ENCODE data around the gene CAMK2B.

The CAMK2B gene

GRCh38 chr7:44288811-44289340 is 36.5 kb downstream of the CAMK2B start:
- no peaks in the 10 kb centered on the region for H3K79me2 ChIP-seq (ENCODE audit: insufficient read depth, low read depth)
- H3K4me1 ChIP-seq (ENCODE audit: low read depth, poor library complexity, severe bottlenecking) = no peaks in the 10 kb centered on the region
- H3K27me3 ChIP-seq (ENCODE audit: insufficient read depth, low read depth) = no peaks in the 10 kb centered on the region
- no peaks in the 10 kb centered on the region for H4K20me1 ChIP-seq (ENCODE audit: insufficient read depth)
- no peak overlapping the region for H3K27ac ChIP-seq
- TF ChIP-seq, protein P1, sequence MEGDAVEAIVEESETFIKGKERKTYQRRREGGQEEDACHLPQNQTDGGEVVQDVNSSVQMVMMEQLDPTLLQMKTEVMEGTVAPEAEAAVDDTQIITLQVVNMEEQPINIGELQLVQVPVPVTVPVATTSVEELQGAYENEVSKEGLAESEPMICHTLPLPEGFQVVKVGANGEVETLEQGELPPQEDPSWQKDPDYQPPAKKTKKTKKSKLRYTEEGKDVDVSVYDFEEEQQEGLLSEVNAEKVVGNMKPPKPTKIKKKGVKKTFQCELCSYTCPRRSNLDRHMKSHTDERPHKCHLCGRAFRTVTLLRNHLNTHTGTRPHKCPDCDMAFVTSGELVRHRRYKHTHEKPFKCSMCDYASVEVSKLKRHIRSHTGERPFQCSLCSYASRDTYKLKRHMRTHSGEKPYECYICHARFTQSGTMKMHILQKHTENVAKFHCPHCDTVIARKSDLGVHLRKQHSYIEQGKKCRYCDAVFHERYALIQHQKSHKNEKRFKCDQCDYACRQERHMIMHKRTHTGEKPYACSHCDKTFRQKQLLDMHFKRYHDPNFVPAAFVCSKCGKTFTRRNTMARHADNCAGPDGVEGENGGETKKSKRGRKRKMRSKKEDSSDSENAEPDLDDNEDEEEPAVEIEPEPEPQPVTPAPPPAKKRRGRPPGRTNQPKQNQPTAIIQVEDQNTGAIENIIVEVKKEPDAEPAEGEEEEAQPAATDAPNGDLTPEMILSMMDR (conservative IDR thresholded peaks at IDR 0.05; ENCODE audit: low read depth, low read length) = no peak
- no peak overlapping the region for H2AFZ ChIP-seq (ENCODE audit: low read depth)
- H3K9ac ChIP-seq = no peak overlapping the region
- no peak overlapping the region for H3K4me3 ChIP-seq (IDR thresholded peaks at IDR 0.05; ENCODE audit: insufficient read depth, low read depth, low read length)
- no peak overlapping the region for H3K4me2 ChIP-seq
- no peaks in the 10 kb centered on the region for H3K36me3 ChIP-seq (ENCODE audit: insufficient read depth)

DNA sequence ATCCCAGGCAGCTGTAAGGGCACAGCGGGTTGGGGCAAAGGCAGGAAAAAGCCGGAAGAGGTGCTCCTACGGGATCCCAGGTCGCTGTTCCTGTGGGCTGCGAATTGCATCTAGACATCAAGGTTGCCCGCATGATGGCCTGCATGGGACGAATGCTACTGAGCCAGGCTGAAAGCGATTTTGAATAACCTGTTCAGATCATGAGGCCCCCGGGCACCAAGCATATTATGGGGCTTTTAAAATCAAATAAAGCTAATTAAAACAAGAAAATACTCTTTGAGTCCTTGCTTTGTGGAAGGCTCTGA is 37.1 kb downstream of the CAMK2B start:
- Histone ChIP-seq H3K27me3 (ENCODE audit: insufficient read depth, low read depth) (no peaks in the 10 kb centered on the region), H3K79me2 (ENCODE audit: insufficient read depth, low read depth) (no peaks in the 10 kb centered on the region), H3K9ac (no peak overlapping the region), H3K36me3 (ENCODE audit: insufficient read depth) (no peaks in the 10 kb centered on the region), H3K27ac (no peak overlapping the region), H3K4me1 (ENCODE audit: low read depth, poor library complexity, severe bottlenecking) (no peaks in the 10 kb centered on the region), H3K4me2 (no peak overlapping the region), H3K4me3 (IDR thresholded peaks at IDR 0.05; ENCODE audit: insufficient read depth, low read depth, low read length) (no peak overlapping the region), H4K20me1 (ENCODE audit: insufficient read depth) (no peaks in the 10 kb centered on the region), H2AFZ (ENCODE audit: low read depth) (no peak overlapping the region)
- TF ChIP-seq, protein P1 (conservative IDR thresholded peaks at IDR 0.05; ENCODE audit: low read depth, low read length) = no peak

DNA sequence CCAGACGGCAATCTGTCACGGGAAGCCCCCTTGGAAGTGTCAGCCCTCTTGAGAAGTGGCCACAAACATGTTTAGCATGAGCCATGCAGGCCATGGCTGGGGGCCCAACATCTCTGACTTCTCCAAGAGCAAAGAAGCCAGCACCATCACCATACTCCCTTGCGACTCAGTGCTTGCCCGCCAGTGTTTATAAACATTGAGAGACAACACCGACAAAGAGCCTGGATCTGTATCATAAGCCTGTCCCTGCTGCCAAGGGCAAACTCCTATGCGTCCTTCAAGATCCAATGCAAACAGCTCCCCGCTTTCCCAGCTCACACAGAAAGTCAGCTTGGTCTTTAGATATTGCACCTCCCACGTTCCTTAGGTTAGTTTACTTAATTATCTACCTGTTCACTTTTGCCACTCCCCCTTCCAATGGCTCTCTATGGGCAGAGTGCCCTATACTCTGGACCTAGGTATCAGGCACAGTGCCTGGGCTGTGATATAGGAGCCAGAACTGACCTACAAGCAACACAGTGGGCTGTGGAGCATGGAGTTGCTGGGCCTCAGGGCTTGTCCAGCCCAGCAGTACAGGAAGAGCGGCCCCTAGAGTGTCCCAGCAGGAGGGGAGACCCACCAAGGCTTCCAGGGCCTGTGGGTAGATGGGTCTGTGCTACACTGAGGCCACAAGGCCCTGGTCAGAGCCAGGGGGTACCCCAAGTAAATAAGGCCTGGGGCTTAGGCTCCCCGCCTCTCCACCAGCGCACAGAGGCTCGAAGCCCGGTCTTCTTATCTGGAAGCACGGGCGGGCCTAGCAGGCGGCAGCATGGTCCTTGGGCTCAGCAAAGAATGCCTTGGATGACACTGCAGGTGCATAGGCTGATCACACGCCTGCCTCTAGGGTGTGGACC is 37.7 kb downstream of the CAMK2B start:
- H2AFZ ChIP-seq (ENCODE audit: low read depth) = no peak overlapping the region
- H3K27me3 ChIP-seq (ENCODE audit: insufficient read depth, low read depth) = no peaks in the 10 kb centered on the region
- no peaks in the 10 kb centered on the region for H4K20me1 ChIP-seq (ENCODE audit: insufficient read depth)
- no peaks in the 10 kb centered on the region for H3K79me2 ChIP-seq (ENCODE audit: insufficient read depth, low read depth)
- no peak overlapping the region for H3K27ac ChIP-seq
- H3K4me2 ChIP-seq = no peak overlapping the region
- H3K36me3 ChIP-seq (ENCODE audit: insufficient read depth) = no peaks in the 10 kb centered on the region
- H3K4me3 ChIP-seq (IDR thresholded peaks at IDR 0.05; ENCODE audit: insufficient read depth, low read depth, low read length) = no peak overlapping the region
- TF ChIP-seq, protein P1 (conservative IDR thresholded peaks at IDR 0.05; ENCODE audit: low read depth, low read length) = no peak
- H3K4me1 ChIP-seq (ENCODE audit: low read depth, poor library complexity, severe bottlenecking) = no peaks in the 10 kb centered on the region
- no peak overlapping the region for H3K9ac ChIP-seq

DNA sequence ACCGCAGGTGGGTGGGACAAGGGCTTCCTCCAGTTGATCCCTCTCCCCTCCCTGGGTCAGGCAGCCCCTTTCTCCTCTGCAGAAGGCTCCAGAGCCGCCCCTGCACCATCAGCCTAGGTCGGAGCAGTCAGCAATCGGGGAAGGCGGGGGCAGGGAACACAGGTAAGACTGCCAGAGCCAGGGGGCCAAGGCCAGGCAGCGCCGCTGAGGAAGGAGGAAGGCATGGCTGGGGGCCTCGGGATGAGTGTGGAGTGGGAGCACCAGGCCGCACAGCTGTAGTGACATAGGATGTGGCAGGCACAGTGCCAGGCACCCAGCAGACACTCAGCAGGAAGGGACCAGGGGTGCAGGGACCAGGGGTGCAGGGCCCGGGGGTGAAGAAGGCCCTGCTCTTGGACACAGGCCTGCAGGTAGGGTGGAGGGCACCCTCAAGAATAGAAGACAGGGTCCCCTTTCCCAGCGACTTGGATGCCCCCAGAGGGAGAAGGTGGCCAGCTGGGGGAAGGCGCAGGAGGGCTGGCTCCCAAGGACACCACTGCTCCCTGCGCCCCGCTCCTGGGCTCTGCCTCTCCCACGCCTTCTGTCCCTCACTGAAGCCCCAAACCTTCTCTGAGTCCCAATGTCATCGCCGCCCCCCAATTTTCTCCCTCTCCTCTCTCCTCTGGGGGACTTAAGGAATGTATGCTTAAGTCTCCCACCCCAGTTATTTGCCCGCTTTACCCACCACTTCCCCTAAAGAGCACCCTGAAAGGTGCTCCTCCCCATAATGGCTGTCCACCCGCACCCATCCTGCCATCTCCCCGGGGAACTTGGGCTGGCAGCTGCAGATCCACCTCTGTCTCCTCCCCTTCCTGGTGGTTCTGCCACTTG is 38.5 kb downstream of the CAMK2B start:
- no peak overlapping the region for H3K4me3 ChIP-seq (IDR thresholded peaks at IDR 0.05; ENCODE audit: insufficient read depth, low read depth, low read length)
- no peaks in the 10 kb centered on the region for H3K36me3 ChIP-seq (ENCODE audit: insufficient read depth)
- no peak overlapping the region for H3K27ac ChIP-seq
- no peak overlapping the region for H2AFZ ChIP-seq (ENCODE audit: low read depth)
- no peak overlapping the region for H3K9ac ChIP-seq
- H3K4me2 ChIP-seq = no peak overlapping the region
- TF ChIP-seq, protein P1 (conservative IDR thresholded peaks at IDR 0.05; ENCODE audit: low read depth, low read length) = no peak
- H3K79me2 ChIP-seq (ENCODE audit: insufficient read depth, low read depth) = no peaks in the 10 kb centered on the region
- H4K20me1 ChIP-seq (ENCODE audit: insufficient read depth) = no peaks in the 10 kb centered on the region
- H3K27me3 ChIP-seq (ENCODE audit: insufficient read depth, low read depth) = no peaks in the 10 kb centered on the region
- H3K4me1 ChIP-seq (ENCODE audit: low read depth, poor library complexity, severe bottlenecking) = no peaks in the 10 kb centered on the region
